AG04450 (cell line): Measurements from ENCODE around the gene GADD45B. TPM values are rescaled to one million over a fixed set of nuclear protein-coding genes. Genes with fewer than 3 reads are reported as not detected.
"Not testable (repeated sequence)": the region's sequence is repeated elsewhere in the genome, so short reads cannot be mapped to it uniquely, and the experiment has no call there.

Experiments used
- CTCF ChIA-PET: fragments of 300-600, 350-600 bp; formaldehyde crosslinking; extraction: SDS; loops from one replicate; lab custom pipeline; 2022; ENCODE audit warnings: antibody characterized with exemption, inconsistent platforms; lab: Charles Lee
- POLR2A ChIA-PET: fragments of 350-600 bp; formaldehyde crosslinking; extraction: SDS; loops from one replicate; lab custom pipeline; 2021; ENCODE audit warnings: antibody characterized with exemption, inconsistent platforms; lab: Yijun Ruan, JAX
- DNase-seq: peaks from one replicate; pipeline ENCODE4 v3.0.0-alpha.2; 2011; ENCODE audit warnings: low read depth, low spot score
- H3K27ac ChIP-seq: one replicate; pipeline ENCODE4 v1.5.1; 2012; ENCODE audit warnings: low read depth, low read length, control low read depth
- H3K27me3 ChIP-seq: one replicate; pipeline ENCODE4 v1.6.0; 2012; ENCODE audit warnings: low read length; ENCODE audit not compliant: control insufficient read depth, insufficient read depth
- H3K4me3 ChIP-seq: 2 replicates; pipeline ENCODE4 v1.5.1; 2011; ENCODE audit warnings: mild to moderate bottlenecking, low read depth, low read length, control low read depth
- H3K9me3 ChIP-seq: 2 replicates; pipeline ENCODE4 v1.5.1; 2012; ENCODE audit warnings: low read length; ENCODE audit not compliant: control insufficient read depth, insufficient read depth
- CTCF ChIP-seq: IDR thresholded peaks from 2 replicates; pipeline ENCODE4 v1.5.1; 2011; ENCODE audit warnings: low read depth, low read length, control low read depth, inconsistent platforms
- polyA plus RNA-seq: library from polyadenylated mRNA; depleted of rRNA; stranded (reverse); fragments of >200 nt; gene quantifications from 2 replicates; pipeline ENCODE4 v1.2.3, GENCODE V29; 2011

The GADD45B gene
- polyA plus RNA-seq, 1 experiment, result 18.5 TPM

DNA sequence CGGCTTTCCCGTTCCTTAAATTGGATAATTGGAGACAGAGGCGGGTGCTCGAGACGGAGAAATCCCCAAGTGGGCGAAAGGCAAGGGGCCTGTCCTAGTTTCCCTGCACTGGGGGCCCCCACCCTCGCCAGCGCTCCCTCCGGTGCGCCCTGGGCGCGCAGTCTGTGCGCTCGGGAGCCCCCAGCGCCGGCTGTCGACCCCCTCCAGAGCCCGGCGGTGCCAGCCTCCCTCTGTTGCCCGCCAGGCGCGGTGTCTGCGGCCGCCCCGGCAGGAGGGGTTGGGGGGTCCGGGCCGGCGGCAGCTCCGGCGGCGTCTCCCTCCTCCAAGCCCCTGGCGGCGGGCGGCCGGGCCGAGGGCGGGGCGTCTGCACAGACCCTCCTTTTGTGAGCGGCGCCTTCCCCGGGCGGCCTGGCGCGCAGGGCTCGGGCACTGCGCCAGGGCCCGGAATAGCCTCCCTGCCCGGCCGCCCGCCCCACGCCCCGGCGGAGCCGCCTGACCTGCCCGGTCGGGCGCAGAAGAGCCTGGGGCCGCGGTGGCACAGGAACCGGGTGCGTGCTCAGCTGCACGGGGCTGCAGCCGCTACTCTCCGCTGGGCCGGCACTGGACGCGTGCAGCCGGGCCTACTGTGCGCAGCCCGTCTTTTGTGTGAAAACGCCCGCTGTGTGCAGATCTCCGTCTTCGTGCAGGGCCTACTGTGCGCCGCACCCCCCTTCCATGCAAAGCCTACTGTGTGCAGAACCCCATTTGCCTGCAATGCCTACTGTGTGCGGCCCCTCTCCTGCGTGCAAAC, 13.2 kb downstream of the GADD45B start:
- CTCF ChIA-PET, result no interaction called here
- DNase-seq, result no peak
- POLR2A ChIA-PET, result interaction anchor here (5.4 kb wide), 1 partner anchor 12 kb away, joined by 65 read pairs; the partner anchor contains the start of gene GADD45B
- TF ChIP-seq CTCF, result no peak
- peaks cover 4% of the 10 kb centered on the region for H3K9me3 ChIP-seq
- H3K27ac ChIP-seq, result no peak overlapping the region
- H3K27me3 ChIP-seq, result no peaks in the 10 kb centered on the region
- peak overlapping the region; percentile 44 for H3K4me3 ChIP-seq

GRCh38 chr19:2490659-2491058, 14.7 kb downstream of the GADD45B start:
- no peak overlapping the region for H3K4me3 ChIP-seq
- no peak overlapping the region for H3K27ac ChIP-seq
- H3K27me3 ChIP-seq, result no peaks in the 10 kb centered on the region
- DNase-seq, result no peak
- POLR2A ChIA-PET, result interaction anchor here (1.7 to 5.4 kb wide), 2 partner anchors 13 to 88 kb away, joined by 6 to 65 read pairs; partner anchors contain the start of gene GADD45B
- H3K9me3 ChIP-seq, result peaks cover 2% of the 10 kb centered on the region; the same call in 1 of the 2 replicates
- TF ChIP-seq CTCF, result no peak
- CTCF ChIA-PET, result no interaction called here

- Histone ChIP-seq H3K4me3 (no peak overlapping the region), H3K27me3 (no peaks in the 10 kb centered on the region), H3K9me3 (peaks cover 2% of the 10 kb centered on the region; the same call in 1 of the 2 replicates), H3K27ac (peak overlapping the region; percentile 61)
- POLR2A ChIA-PET, result interaction anchor here (1.7 to 5.4 kb wide), 2 partner anchors 14 to 87 kb away, joined by 6 to 65 read pairs; partner anchors contain the start of gene GADD45B
- CTCF ChIA-PET, result no interaction called here
- TF ChIP-seq CTCF, result no peak
- DNase-seq, result no peak
These were observed 15.3 kb downstream of the GADD45B start for GRCh38 chr19:2491130-2491801.

GRCh38 chr19:2492870-2493269, 16.9 kb downstream of the GADD45B start:
- CTCF ChIA-PET, result interaction anchor here (0.7 kb wide), 1 partner anchor 10 kb away, joined by 6 read pairs; no protein-coding TSS in a partner anchor
- Histone ChIP-seq H3K9me3 (peaks cover 8% of the 10 kb centered on the region; the same call in 1 of the 2 replicates), H3K27me3 (no peaks in the 10 kb centered on the region), H3K4me3 (no peak overlapping the region), H3K27ac (no peak overlapping the region)
- DNase-seq, result no peak
- TF ChIP-seq CTCF, result no peak
- POLR2A ChIA-PET, result interaction anchor here (5.5 kb wide), 1 partner anchor 17 kb away, joined by 75 read pairs; the partner anchor contains the start of gene GADD45B

DNA sequence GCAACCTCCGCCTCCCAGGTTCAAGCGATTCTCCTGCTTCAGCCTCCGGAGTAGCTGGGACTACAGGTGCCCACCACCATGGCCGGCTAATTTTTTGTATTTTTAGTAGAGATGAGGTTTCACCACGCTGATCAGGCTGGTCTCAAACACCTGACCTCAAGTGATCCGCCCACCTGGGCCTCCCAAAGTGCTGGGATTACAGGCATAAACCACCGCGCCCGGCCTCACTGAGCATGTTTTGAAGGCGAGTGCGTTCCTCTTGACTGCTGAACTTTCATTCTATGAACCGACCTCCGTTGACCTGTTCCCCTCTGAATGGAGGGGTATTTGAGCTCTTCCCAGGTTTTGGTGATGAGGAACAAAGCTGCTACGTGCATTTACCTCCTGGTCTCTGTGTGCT, 17.5 kb downstream of the GADD45B start:
- H3K4me3 ChIP-seq, CTCF ChIA-PET, H3K27ac ChIP-seq, H3K27me3 ChIP-seq, H3K9me3 ChIP-seq, DNase-seq: not testable (repeated sequence)
- POLR2A ChIA-PET, result interaction anchor here (0.6 to 5.5 kb wide), 4 partner anchors 15 to 86 kb away, joined by 3 to 75 read pairs (median 5); partner anchors contain the start of gene GADD45B
